IMR-90 (cell line): ENCODE measurements around the gene ETV7. TPM values are rescaled to one million over a fixed set of nuclear protein-coding genes. Genes with fewer than 3 reads are reported as not detected.

Experiments used
- ATAC-seq: fragments of 200-7000 bp; cut with Tn5 transposase; 2 replicates; pipeline ENCODE4 v1.9.1; 2020; ENCODE audit warnings: low read depth, mild to moderate bottlenecking, moderate library complexity
- BruUV-seq: library from RNA; stranded (reverse); fragments of 400-500 nt; replicated peaks from 2 replicates; lab custom pipeline; 2021; lab: Mats Ljungman, UMichigan
- CTCF ChIA-PET: fragments of 300-600 bp; formaldehyde crosslinking; extraction: SDS; loops from one replicate; lab custom pipeline; 2021; ENCODE audit warnings: antibody characterized with exemption; lab: Yijun Ruan, JAX
- POLR2A ChIA-PET: fragments of 300-600 bp; sonication (Branson Sonifier 250); formaldehyde crosslinking; loops from one replicate; lab custom pipeline; 2022; ENCODE audit warnings: antibody characterized with exemption; ENCODE audit not compliant: unreplicated experiment; lab: Charles Lee
- DNase-seq: peaks from one replicate; pipeline ENCODE4 v3.0.0; 2013
- H2AFZ ChIP-seq: replicated peaks from 2 replicates; pipeline ENCODE3; 2013; ENCODE audit warnings: low read length, mild to moderate bottlenecking; ENCODE audit not compliant: poor library complexity
- H2AK5ac ChIP-seq: 2 replicates; pipeline ENCODE4 v1.6.1; 2013; ENCODE audit warnings: low read depth, low read length, inconsistent platforms
- H2AK9ac ChIP-seq: replicated peaks from 2 replicates; pipeline ENCODE3; 2013; ENCODE audit warnings: mild to moderate bottlenecking, low read depth, low read length, moderate library complexity; ENCODE audit not compliant: poor library complexity
- H2BK120ac ChIP-seq: 2 replicates; pipeline ENCODE4 v1.6.1; 2013; ENCODE audit warnings: low read depth, low read length, inconsistent platforms
- H2BK15ac ChIP-seq: 3 replicates; pipeline ENCODE4 v1.6.1; 2013; ENCODE audit warnings: low read depth, low read length, inconsistent platforms
- H2BK20ac ChIP-seq: 2 replicates; pipeline ENCODE4 v1.6.1; 2013; ENCODE audit warnings: low read depth, mild to moderate bottlenecking, inconsistent platforms, low read length, moderate library complexity
- H2BK5ac ChIP-seq: 2 replicates; pipeline ENCODE4 v1.6.1; 2013; ENCODE audit warnings: mild to moderate bottlenecking, low read depth, low read length, inconsistent platforms; ENCODE audit not compliant: poor library complexity, severe bottlenecking
- H3K14ac ChIP-seq: replicated peaks from 2 replicates; pipeline ENCODE4 v1.6.1; 2013; ENCODE audit warnings: low read depth, low read length, inconsistent platforms
- H3K18ac ChIP-seq: 2 replicates; pipeline ENCODE4 v1.6.1; 2013; ENCODE audit warnings: low read depth, low read length, control low read depth
- H3K23ac ChIP-seq: 2 replicates; pipeline ENCODE4 v1.6.1; 2013; ENCODE audit warnings: low read depth, low read length, inconsistent platforms
- H3K27ac ChIP-seq: 2 replicates; pipeline ENCODE4 v1.5.1; 2013; ENCODE audit warnings: mild to moderate bottlenecking, control low read depth, low read length; ENCODE audit not compliant: insufficient read depth
- H3K27me3 ChIP-seq: 2 replicates; pipeline ENCODE4 v1.6.1; 2013; ENCODE audit warnings: low read length; ENCODE audit not compliant: control insufficient read depth, insufficient read depth
- H3K36me3 ChIP-seq: 2 replicates; pipeline ENCODE4 v1.6.1; 2013; ENCODE audit warnings: low read length, mixed read lengths; ENCODE audit not compliant: control insufficient read depth, insufficient read depth
- H3K4ac ChIP-seq: 2 replicates; pipeline ENCODE4 v1.6.1; 2013; ENCODE audit warnings: low read depth, low read length, inconsistent platforms
- H3K4me1 ChIP-seq: 2 replicates; pipeline ENCODE4 v1.6.1; 2013; ENCODE audit warnings: low read length, mixed read lengths; ENCODE audit not compliant: control insufficient read depth, insufficient read depth
- H3K4me2 ChIP-seq: 2 replicates; pipeline ENCODE4 v1.6.1; 2013; ENCODE audit warnings: low read depth, mild to moderate bottlenecking, control low read depth, low read length, moderate library complexity
- H3K4me3 ChIP-seq: 2 replicates; pipeline ENCODE4 v1.5.1; 2013; ENCODE audit warnings: low read depth, mild to moderate bottlenecking, control low read depth, low read length, moderate library complexity; ENCODE audit not compliant: insufficient read depth
- H3K56ac ChIP-seq: 2 replicates; pipeline ENCODE4 v1.6.1; 2013; ENCODE audit warnings: low read length, inconsistent platforms; ENCODE audit not compliant: insufficient read depth; ENCODE audit errors: extremely low read depth
- H3K79me1 ChIP-seq, 2 experiments: 2 replicates each; pipeline ENCODE4 v1.6.1; 2013; ENCODE audit warnings: low read length in 2 of 2, inconsistent platforms in 1 of 2, low read depth in 1 of 2
- H3K9ac ChIP-seq: 2 replicates; pipeline ENCODE4 v1.6.1; 2013; ENCODE audit warnings: low read depth, low read length, control low read depth
- H3K9me1 ChIP-seq: 2 replicates; pipeline ENCODE4 v1.6.1; 2013; ENCODE audit warnings: low read length, inconsistent platforms; ENCODE audit not compliant: insufficient read depth
- H3K9me3 ChIP-seq: 2 replicates; pipeline ENCODE4 v1.6.1; 2013; ENCODE audit warnings: low read length; ENCODE audit not compliant: control insufficient read depth, insufficient read depth
- H4K20me1 ChIP-seq: 2 replicates; pipeline ENCODE4 v1.6.1; 2013; ENCODE audit warnings: low read length, inconsistent platforms; ENCODE audit not compliant: insufficient read depth
- H4K5ac ChIP-seq: 2 replicates; pipeline ENCODE4 v1.6.1; 2013; ENCODE audit warnings: mild to moderate bottlenecking, low read depth, low read length, control low read depth
- H4K8ac ChIP-seq, 2 experiments: 2 replicates each; pipeline ENCODE4 v1.6.1; 2013; ENCODE audit warnings: low read depth in 2 of 2, low read length in 2 of 2, control low read depth in 1 of 2, inconsistent platforms in 1 of 2
- H4K91ac ChIP-seq: 2 replicates; pipeline ENCODE4 v1.6.1; 2013; ENCODE audit warnings: low read depth, low read length, inconsistent platforms; ENCODE audit not compliant: insufficient read depth
- CEBPB ChIP-seq: IDR thresholded peaks from 2 replicates; pipeline ENCODE4 v1.6.1; 2012; ENCODE audit warnings: low read depth, low read length, improper control_type of control experiment
- CHD1 ChIP-seq: IDR thresholded peaks from 2 replicates; pipeline ENCODE4 v1.6.1; 2012; ENCODE audit warnings: low read depth, low read length, improper control_type of control experiment
- ELK1 ChIP-seq: fragments of 150-350 bp; IDR thresholded peaks from 2 replicates; pipeline ENCODE4 v1.6.1; 2016; ENCODE audit warnings: low read depth, mild to moderate bottlenecking, low read length, moderate library complexity, borderline replicate concordance
- MAFK ChIP-seq: IDR thresholded peaks from 2 replicates; pipeline ENCODE4 v1.6.1; 2012; ENCODE audit warnings: low read depth, low read length, improper control_type of control experiment
- MXI1 ChIP-seq: IDR thresholded peaks from 2 replicates; pipeline ENCODE4 v1.6.1; 2012; ENCODE audit warnings: low read depth, mild to moderate bottlenecking, low read length, moderate library complexity, borderline replicate concordance
- NFE2L2 ChIP-seq: fragments of 150-350 bp; IDR thresholded peaks from 2 replicates; pipeline ENCODE4 v1.6.1; 2016; ENCODE audit warnings: low read depth, mild to moderate bottlenecking, low read length
- WGBS, 2 experiments: methylation state at CpG; one replicate each; pipeline versions ENCODE4 v1.1.5 to v1.1.7; 2013; ENCODE audit warnings: missing lambda C conversion rate in 2 of 2; ENCODE audit not compliant: insufficient read length in 1 of 2; ENCODE audit errors: extremely low coverage in 2 of 2; 5-methylcytosine and 5-hydroxymethylcytosine counted together
- dilution Hi-C: fragments of 300-500 bp; cut with HindIII; formaldehyde crosslinking; loops from one replicate; pipeline ENCODE4 v1.14.3; 2018; ENCODE audit warnings: low sequenced_read_pairs; ENCODE audit not compliant: unreplicated experiment
- in situ Hi-C: fragments of 300-500 bp; cut with MboI; formaldehyde crosslinking; loops from 3 replicates; pipeline ENCODE4 v1.14.3; 2019; ENCODE audit warnings: low sequenced_read_pairs, inconsistent platforms, mixed read lengths
- intact Hi-C: fragments of 100-400 bp; cut with micrococcal nuclease; formaldehyde crosslinking; loops from 2 replicates; pipeline ENCODE4 v1.10.0; 2022
- polyA plus RNA-seq, 3 experiments: library from polyadenylated mRNA; depleted of rRNA; stranded (reverse); fragments of >200 nt; gene quantifications; 2 replicates each; pipeline ENCODE4 v1.2.3, GENCODE V29; 2012; ENCODE audit warnings: low replicate concordance in 1 of 3
- total RNA-seq: library from RNA; depleted of rRNA; stranded (reverse); fragments of >200 nt; gene quantifications from 2 replicates; pipeline ENCODE4 v1.2.3, GENCODE V29; 2012

Gene ETV7
- total and polyA plus RNA-seq, 2 of the 4 experiments (the other 2 are of a cell fraction) = 0.17 to 0.18 TPM

DNA sequence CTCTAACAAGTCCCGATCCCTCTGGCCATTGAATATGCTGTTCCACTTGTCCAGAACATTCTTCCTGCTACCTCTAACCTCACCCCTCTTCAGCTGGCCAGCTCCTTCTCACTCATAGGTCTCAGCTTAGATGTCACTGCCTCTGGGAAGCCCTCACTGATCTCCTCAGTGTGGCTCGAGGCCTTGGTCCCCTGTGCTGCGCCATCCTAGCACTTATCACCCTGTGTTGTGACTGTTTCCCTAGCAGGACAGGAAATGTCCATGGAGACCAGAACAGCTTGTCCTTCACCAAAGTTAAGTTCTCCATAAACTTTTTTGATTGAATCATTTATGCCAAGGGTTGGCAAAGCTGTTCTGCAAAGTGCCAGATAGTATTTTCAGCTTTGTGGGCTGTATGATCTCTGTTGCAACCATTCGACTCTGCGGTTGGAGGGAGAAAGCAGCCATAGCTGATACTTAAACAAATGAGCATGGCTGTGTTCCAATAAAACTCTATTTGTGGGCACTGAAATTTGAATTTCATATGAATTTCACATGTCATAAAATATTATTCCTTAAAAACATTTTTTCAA, 44.3 kb downstream of the ETV7 start:
- POLR2A ChIA-PET = no interaction called here
- no peak overlapping the region for H3K56ac ChIP-seq
- no peak for ATAC-seq
- WGBS, 2 experiments = 82% methylated on average over 3 of the region's 5 CpGs; no CpG with 5 or more reads in 1 of the 2 experiments
- no peak overlapping the region for H2AK9ac ChIP-seq
- no peaks in the 10 kb centered on the region for H3K36me3 ChIP-seq
- no peak overlapping the region for H2AFZ ChIP-seq
- TF ChIP-seq ELK1 (no peak), MAFK (no peak), NFE2L2 (no peak), CEBPB (no peak), MXI1 (no peak), CHD1 (no peak)
- no peak overlapping the region for H4K5ac ChIP-seq
- H2AK5ac ChIP-seq = no peak overlapping the region
- no TSS peak for BruUV-seq
- no peak overlapping the region for H3K4me2 ChIP-seq
- CTCF ChIA-PET = interaction anchor here (0.6 kb wide), 1 partner anchor 178 kb away, joined by 3 read pairs; no protein-coding TSS in a partner anchor
- H3K4me1 ChIP-seq = no peaks in the 10 kb centered on the region
- no peak overlapping the region for H2BK15ac ChIP-seq
- no peak overlapping the region for H2BK5ac ChIP-seq
- no peak overlapping the region for H3K27ac ChIP-seq
- no peaks in the 10 kb centered on the region for H3K9me3 ChIP-seq
- no peaks in the 10 kb centered on the region for H3K79me1 ChIP-seq
- in situ Hi-C loops (no loop called here), dilution Hi-C loops (no loop called here), intact Hi-C loops (no loop called here)
- no peak overlapping the region for H3K4me3 ChIP-seq
- H4K20me1 ChIP-seq = no peaks in the 10 kb centered on the region
- H4K91ac ChIP-seq = no peak overlapping the region
- no peak overlapping the region for H3K18ac ChIP-seq
- no peak overlapping the region for H4K8ac ChIP-seq
- H3K9ac ChIP-seq = no peak overlapping the region
- H2BK120ac ChIP-seq = no peak overlapping the region
- peaks cover 2% of the 10 kb centered on the region; the same call in 1 of the 2 replicates for H3K9me1 ChIP-seq
- H2BK20ac ChIP-seq = no peak overlapping the region
- H3K4ac ChIP-seq = no peak overlapping the region
- peaks cover 37% of the 10 kb centered on the region for H3K27me3 ChIP-seq
- H3K14ac ChIP-seq = no peak overlapping the region
- H3K23ac ChIP-seq = no peak overlapping the region; the same call in 1 of the 2 replicates
- no peak for DNase-seq
